ENCODE measurements around the gene IL36RN. TPM values are rescaled to one million over a fixed set of nuclear protein-coding genes. Genes with fewer than 3 reads are reported as not detected.

The IL36RN gene
- total and polyA plus RNA-seq, 2 of the 13 experiments (the other 11 are each of a cell fraction or from before 2014, with no cell fraction given) = not detected

- in situ Hi-C loops (cut with HindIII; ENCODE audit: extremely low pct_ligation_motif_present, low pct_unique_long_range_greater_than_20kb) = no loop called here
- no peak; the same call in 1 of the 3 replicates for ATAC-seq
- Histone ChIP-seq H3K27me3 (ENCODE audit: control insufficient read depth in 1 of 2, insufficient read depth in 2 of 2, low read length in 2 of 2) (peaks cover 2 to 32% of the 10 kb centered on the region in 2 experiments; a peak in 4 of 5 replicates), H3K4me2 (ENCODE audit: low read depth, low read length) (no peak overlapping the region), H3K36me3 (replicated peaks in 1 of 2; ENCODE audit: control insufficient read depth in 1 of 2, insufficient read depth in 2 of 2, low read length in 2 of 2) (no peaks in the 10 kb centered on the region), H3K9ac (ENCODE audit: insufficient read depth, low read depth, low read length) (no peak overlapping the region), H3K9me3 (ENCODE audit: low read length) (no peaks in the 10 kb centered on the region), H3K4me3 (replicated peaks in 1 of 3; ENCODE audit: insufficient read depth in 1 of 3, low read depth in 2 of 3, low read length in 3 of 3) (no peak overlapping the region), H4K20me1 (ENCODE audit: insufficient read depth, low read length) (no peaks in the 10 kb centered on the region), H3K79me2 (ENCODE audit: insufficient read depth, low read length) (no peaks in the 10 kb centered on the region), H3K27ac (ENCODE audit: extremely low read length, insufficient read depth, low read length) (no peak overlapping the region), H3K4me1 (ENCODE audit: insufficient read depth, low read length) (no peaks in the 10 kb centered on the region), H2AFZ (ENCODE audit: low read length) (no peak overlapping the region)
- 15% methylated on average over 16 of the region's 18 CpGs for WGBS (ENCODE audit: low lambda C conversion rate)
- no peak for DNase-seq (ENCODE audit: low spot score)
- CTCF ChIA-PET (ENCODE audit: low intra/inter-chr PET ratio, low total read pairs) = no interaction called here
- intact Hi-C loops (cut with micrococcal nuclease; ENCODE audit: unreplicated experiment) = no loop called here
- no TSS peak for BruUV-seq (replicated peaks)
- POLR2A ChIA-PET = no interaction called here
- no peak for FAIRE-seq
- TF ChIP-seq MLX (CRISPR knock-in tag; IDR thresholded peaks at IDR 0.05) (no peak), ZNF282 (IDR thresholded peaks at IDR 0.05; ENCODE audit: partially characterized antibody) (no peak), ZGPAT (CRISPR knock-in tag; IDR thresholded peaks at IDR 0.05) (no peak), CERS6 (CRISPR knock-in tag; IDR thresholded peaks at IDR 0.05) (no peak), NR2F6 (IDR thresholded peaks at IDR 0.05) (no peak), NR2F6 (CRISPR knock-in tag; IDR thresholded peaks at IDR 0.05) (no peak), ZNF256 (CRISPR knock-in tag; conservative IDR thresholded peaks at IDR 0.05) (no peak), ATRX (CRISPR knock-in tag; IDR thresholded peaks at IDR 0.05; ENCODE audit: borderline replicate concordance) (no peak), DBP (CRISPR knock-in tag; IDR thresholded peaks at IDR 0.05; ENCODE audit: not compliant biosample characterization) (no peak), BCL6 (CRISPR knock-in tag; IDR thresholded peaks at IDR 0.05) (no peak), ZSCAN29 (CRISPR knock-in tag; conservative IDR thresholded peaks at IDR 0.05) (no peak), ZNF407 (CRISPR knock-in tag; IDR thresholded peaks at IDR 0.05; ENCODE audit: not compliant biosample characterization) (no peak)
Observed at GRCh38 chr2:113061896-113062770, 3.1 kb downstream of the IL36RN start.

All from HepG2 (cell line).